ENCODE results near the gene ZSWIM8.
A peak's percentile ranks its signal among the peaks of the same experiment; 100 is the strongest.

The ZSWIM8 gene

GRCh38 chr10:73813333-73813732, 27.9 kb downstream of the ZSWIM8 start:
- Mint-ChIP-seq H3K27ac (peak overlapping the region; percentile 74), H3K36me3 (ENCODE audit: low read depth) (peaks cover 19% of the 10 kb centered on the region), H3K27me3 (ENCODE audit: low read depth, poor library complexity) (no peaks in the 10 kb centered on the region), H3K4me1 (peaks cover 29% of the 10 kb centered on the region), H3K4me3 (peak overlapping the region; percentile 82), H3K9me3 (no peaks in the 10 kb centered on the region)
- no peak for TF ChIP-seq CTCF (IDR thresholded peaks at IDR 0.05)
- no peak for DNase-seq

- no peaks in the 10 kb centered on the region for H3K27me3 Mint-ChIP-seq (ENCODE audit: low read depth, poor library complexity)
- TF ChIP-seq CTCF (IDR thresholded peaks at IDR 0.05): no peak
- no peak overlapping the region for H3K27ac Mint-ChIP-seq
- no peak overlapping the region for H3K4me3 Mint-ChIP-seq
- no peak for DNase-seq
- H3K36me3 Mint-ChIP-seq (ENCODE audit: low read depth): peaks cover 8% of the 10 kb centered on the region
- H3K9me3 Mint-ChIP-seq: no peaks in the 10 kb centered on the region
- H3K4me1 Mint-ChIP-seq: peaks cover 33% of the 10 kb centered on the region
Measured at GRCh38 chr10:73814276-73814895, 29.0 kb downstream of the ZSWIM8 start.

- no peak overlapping the region for H3K27ac Mint-ChIP-seq
- DNase-seq: no peak
- H3K4me3 Mint-ChIP-seq: no peak overlapping the region
- peak; percentile 7 for TF ChIP-seq CTCF (IDR thresholded peaks at IDR 0.05)
- peaks cover 35% of the 10 kb centered on the region for H3K4me1 Mint-ChIP-seq
- no peaks in the 10 kb centered on the region for H3K27me3 Mint-ChIP-seq (ENCODE audit: low read depth, poor library complexity)
- peaks cover 7% of the 10 kb centered on the region for H3K36me3 Mint-ChIP-seq (ENCODE audit: low read depth)
- no peaks in the 10 kb centered on the region for H3K9me3 Mint-ChIP-seq
Measured at GRCh38 chr10:73814896-73815718, 29.7 kb downstream of the ZSWIM8 start.

- Mint-ChIP-seq H3K9me3 (no peaks in the 10 kb centered on the region), H3K27me3 (ENCODE audit: low read depth, poor library complexity) (no peaks in the 10 kb centered on the region), H3K36me3 (ENCODE audit: low read depth) (peaks cover 7% of the 10 kb centered on the region), H3K27ac (peak overlapping the region; percentile 49), H3K4me3 (no peak overlapping the region), H3K4me1 (peaks cover 31% of the 10 kb centered on the region)
- no peak for DNase-seq
- TF ChIP-seq CTCF (IDR thresholded peaks at IDR 0.05): no peak
Measured at GRCh38 chr10:73815719-73816030, 30.3 kb downstream of the ZSWIM8 start.

- H3K27ac Mint-ChIP-seq: peak overlapping the region; percentile 43
- TF ChIP-seq CTCF (IDR thresholded peaks at IDR 0.05): no peak
- H3K9me3 Mint-ChIP-seq: no peaks in the 10 kb centered on the region
Measured at GRCh38 chr10:73816917-73817729, 31.7 kb downstream of the ZSWIM8 start.

More at GRCh38 chr10:73816917-73817729, 31.7 kb downstream of the ZSWIM8 start:
- DNase-seq: no peak
- Mint-ChIP-seq H3K4me1 (peaks cover 30% of the 10 kb centered on the region), H3K4me3 (no peak overlapping the region), H3K36me3 (ENCODE audit: low read depth) (peaks cover 13% of the 10 kb centered on the region), H3K27me3 (ENCODE audit: low read depth, poor library complexity) (no peaks in the 10 kb centered on the region)

Data from nephron progenitor cell (in vitro differentiated cells).